Measurements from ENCODE around the gene ABLIM1.

Gene ABLIM1

DNA sequence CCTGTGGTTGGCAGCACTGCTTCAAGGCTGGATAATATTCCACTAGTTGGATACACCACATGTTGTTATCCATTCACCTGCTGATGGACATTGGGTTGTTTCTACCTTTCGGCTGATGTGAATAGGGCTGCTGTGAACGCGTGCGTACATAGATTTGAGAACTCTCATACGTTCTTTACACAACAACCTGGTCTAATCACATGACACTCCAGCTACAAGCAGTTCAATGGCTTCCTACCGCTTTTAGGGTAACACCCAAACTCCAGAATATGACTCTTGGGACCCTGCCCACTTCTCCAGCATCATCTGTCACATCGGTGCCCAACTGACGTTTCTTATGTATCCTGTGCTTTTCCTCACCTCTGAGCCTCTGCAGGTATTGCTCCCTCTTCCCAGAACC, 114.6 kb downstream of the ABLIM1 start:
- no peak for DNase-seq (ENCODE audit: low read depth)

DNA sequence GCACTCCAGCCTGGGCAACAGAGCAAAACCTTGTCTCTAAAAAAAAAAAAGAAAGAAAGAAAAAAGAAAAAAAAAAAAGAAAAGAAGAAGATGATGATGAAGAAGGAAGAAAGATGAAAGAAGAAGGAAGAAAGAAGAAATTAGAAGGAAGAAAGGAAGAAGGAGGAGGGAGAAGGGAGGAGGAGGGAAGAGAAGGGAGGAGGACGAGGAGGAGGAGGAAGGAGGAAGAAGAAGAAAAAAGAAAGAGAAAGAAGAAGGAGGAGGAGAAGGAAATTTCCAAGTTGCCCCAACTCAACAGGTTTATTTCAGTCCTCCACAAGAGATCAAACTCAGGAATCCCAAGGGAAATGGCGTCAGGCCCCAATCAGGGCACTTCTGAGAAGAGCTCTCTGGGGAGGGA, 115.7 kb downstream of the ABLIM1 start:
- DNase-seq (ENCODE audit: low read depth), result no peak

DNA sequence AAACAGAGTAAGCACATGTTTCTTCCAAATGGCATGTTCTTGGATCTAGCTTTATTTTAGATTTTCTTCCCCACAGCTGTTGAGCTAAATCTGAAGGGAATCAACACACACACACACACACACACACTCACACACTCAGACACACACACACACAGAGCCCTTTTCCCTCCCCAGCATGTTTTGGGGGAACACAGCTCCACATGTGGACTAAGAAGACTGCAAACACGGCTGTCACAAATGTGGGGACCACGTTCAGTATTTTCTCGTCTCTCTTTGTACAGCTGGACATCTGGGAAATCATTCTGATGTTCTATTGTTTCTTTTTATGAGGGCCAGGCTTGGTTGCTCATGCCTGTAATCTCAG, 116.3 kb downstream of the ABLIM1 start:
- no peak for DNase-seq (ENCODE audit: low read depth)

DNA sequence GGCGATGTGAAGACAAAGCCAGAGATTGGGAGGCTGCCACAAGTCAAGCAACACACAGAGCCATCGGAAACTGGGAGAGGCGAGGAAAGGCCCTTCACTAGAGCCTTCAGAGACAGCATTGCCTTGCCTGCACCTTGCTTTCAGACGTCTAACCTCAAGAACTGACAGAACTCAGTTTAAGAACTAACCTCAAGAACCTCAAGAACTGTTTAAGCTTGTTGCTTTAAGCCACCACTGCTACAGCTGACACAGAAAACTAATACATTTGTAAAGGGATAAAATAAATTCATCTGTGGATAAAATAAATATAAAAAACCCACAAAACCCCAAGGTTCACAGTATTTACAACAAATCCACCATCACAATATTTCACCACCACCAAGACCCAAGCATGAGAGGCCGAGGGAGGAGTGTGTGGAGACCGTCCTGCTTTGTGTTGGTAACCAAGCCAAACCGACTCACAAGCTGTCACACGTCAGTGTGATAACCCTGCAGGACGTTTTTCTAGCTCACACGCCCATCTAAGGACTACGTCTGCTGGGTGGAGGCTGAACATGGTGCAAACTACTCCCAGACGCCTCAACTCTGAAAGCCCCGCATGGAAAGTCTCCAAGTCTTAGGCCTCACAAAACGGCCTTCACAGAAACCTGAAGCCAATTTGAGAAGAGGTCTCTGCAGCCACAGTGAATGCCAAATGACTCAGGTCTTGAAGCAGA, 116.8 kb downstream of the ABLIM1 start:
- DNase-seq (ENCODE audit: low read depth), result peak; percentile 33

DNA sequence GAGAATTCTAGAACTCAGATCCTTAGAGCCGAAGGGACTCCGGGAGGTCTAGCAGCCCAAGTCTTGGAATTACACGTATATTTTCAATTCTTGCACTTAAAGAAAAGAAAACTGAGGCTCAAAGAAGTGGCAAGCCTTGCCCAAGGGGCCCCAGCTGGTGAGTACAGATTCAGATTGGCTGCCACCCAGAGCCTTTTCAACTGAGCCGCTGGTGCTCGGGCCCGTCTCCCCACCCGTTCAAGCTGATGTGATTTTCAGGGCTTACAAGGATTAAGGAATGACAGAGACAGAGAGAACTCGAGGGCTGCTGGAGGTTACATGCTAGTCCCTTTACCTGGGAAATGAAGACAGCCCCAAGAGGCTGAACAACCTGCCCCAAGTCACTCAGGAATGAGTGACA, 117.8 kb downstream of the ABLIM1 start:
- DNase-seq (ENCODE audit: low read depth), result no peak

DNA sequence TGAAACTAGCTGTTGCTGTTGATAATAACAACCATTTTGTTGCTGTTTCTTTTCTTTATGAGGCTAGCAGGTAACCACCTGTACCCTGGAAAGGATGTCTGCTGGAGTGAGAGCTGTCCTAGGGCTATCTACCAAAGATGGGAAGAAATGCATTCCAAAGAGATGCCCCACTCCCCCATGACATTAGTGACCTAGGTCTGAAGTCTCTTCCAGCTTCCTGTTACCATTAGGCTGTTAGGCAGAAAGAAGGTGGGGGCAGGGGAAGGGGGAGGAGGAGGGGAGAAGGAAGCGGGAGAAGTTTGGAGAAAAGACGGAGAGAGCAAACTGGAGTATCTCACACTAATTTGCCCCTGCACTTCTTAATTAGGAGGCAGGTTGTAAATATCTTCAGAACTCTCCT, 118.5 kb downstream of the ABLIM1 start:
- no peak for DNase-seq (ENCODE audit: low read depth)

DNA sequence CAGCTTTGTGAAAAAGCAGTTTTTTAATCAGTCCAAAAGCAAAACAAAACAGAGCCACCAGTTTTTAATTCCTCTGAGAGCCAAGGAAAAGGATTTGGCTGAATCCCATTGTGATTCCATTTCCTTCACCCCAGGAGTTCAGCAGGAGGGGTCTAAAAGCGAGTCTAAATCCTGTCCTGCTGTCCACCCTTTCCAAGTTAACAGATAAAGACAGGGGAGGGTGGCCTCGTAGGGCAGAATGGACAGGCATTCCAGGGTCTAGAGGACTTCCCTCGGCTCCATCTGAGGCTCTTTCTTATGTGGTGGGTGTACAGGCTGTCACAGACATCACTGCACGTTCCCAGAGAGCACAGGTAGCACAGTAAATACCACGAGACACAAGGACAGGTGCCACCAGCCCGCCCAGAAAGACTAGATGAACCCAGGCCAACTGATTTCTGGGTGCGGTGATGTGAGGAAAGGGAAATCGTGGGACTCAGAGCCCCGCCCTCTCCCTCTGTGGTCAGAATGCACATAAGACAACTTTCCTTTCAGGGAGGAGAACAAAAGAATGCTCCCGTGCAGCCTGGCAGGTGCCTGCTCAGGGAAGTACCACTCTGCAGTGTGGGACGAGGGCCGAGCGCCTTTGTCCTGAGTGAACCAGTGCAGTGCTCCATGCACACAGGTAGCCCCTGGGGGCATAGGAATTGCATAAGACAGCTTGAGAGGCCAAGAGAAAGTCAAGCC, 119.7 kb downstream of the ABLIM1 start:
- no peak for DNase-seq (ENCODE audit: low read depth)

DNA sequence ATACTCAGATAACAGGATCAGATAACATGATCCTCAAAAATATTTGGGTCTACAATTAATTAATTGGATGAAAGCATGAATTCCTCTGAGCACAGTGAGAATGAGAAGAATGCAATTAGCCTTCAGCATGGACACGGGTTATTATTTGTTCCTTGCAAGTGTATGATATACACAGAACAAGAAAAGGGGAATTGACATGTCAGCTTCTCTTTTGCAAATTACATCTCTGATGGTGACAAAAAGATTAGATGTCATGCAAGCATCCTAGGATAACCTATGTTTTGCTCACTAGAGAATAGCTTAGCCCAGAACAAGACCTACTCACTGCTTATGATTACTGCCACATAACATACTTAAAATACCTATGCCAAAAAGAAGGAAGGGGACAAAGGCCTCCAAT, 120.3 kb downstream of the ABLIM1 start:
- no peak for DNase-seq (ENCODE audit: low read depth)

DNA sequence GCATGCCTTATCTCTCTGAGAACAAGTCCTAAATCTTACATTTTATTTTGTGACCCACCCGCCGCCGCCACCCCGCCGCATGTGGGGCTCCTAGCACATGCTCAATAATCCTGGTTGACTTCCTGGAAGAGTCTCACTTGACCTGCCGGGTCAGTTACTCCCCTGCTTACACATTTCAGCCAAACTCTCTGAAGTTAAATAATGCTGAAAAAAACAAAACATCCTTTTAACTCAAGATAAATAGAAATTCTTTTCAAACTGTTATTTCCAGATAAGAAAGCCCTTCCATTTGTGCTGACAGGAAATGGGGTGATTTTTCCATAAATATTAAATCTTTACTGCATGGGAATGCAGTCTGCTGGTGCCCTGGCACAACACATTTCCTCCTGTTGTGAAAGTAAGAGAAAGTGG, 123.5 kb downstream of the ABLIM1 start:
- DNase-seq (ENCODE audit: low read depth), result no peak

DNA sequence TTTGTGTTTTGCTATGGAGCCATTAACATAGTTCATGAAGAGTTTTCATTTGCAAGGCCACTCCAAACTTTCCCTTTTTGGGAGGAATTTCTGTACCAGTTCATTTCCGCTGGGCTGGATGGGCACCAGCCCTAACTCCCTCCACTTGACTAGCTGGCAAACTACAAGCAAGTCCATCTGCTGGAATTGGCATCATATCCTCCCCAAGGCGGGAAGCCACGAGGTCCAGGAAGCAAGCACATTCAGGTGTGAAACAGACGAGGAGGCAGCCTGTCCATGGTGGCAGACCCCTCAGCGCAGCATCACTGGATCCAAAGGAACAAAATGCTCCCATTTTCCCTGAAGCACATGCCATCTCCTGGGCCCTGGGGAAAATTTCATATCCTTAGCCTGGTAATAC, 125.8 kb downstream of the ABLIM1 start:
- no peak for DNase-seq (ENCODE audit: low read depth)

DNA sequence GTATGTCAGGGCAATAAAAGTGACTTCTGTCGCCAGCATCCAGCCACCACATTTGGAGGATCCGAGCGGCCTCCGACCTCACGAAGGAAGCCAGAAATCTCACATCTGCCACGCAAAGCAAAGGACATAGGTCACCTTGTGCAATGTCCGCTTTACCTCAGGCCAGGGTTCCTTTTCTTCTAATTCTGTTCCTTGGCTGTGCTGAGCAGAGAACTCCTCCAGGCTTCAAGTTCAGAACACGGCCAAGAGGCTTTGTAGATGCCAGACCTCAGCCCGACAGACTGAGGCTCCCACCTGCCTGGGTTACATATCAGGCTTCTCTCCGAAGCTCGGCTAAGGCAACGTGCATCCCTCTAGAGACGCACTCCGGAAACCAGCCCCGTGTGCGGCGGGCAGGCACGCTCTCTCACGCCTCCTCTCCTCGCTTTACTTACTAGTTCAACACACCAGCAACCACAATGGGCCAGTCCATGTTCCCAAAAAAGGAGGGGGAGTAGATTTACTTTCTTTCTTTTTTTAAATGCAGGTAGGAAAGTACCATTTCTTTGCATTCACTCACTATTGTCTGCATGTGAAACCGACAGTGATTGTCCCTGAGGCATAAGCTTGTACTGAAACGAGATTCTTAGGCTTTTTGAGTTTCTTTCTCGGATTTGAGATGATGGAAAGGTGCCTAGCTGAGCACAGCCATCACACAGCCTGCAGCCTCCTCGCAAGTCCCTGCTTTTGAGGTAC, 131.4 kb downstream of the ABLIM1 start:
- peak; percentile 63 for DNase-seq (ENCODE audit: low read depth)

DNA sequence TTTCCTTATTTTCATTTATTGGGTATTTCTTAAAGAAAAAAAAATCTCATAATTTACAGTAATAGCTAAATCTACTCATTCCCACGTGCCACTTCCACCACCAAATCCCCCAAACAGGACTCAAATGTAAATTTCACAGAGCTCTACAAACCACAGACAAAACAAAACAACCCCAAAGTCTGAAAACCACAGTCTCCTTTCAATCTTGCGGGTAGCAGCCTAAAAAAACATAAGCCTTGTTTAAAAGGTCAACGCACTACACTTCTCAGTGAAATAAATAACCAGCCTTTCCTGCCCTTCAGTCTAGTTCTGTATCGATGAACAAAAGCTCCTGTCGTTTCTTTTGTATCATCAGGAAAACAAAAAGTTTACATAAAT, 132.0 kb downstream of the ABLIM1 start:
- no peak for DNase-seq (ENCODE audit: low read depth)

DNA sequence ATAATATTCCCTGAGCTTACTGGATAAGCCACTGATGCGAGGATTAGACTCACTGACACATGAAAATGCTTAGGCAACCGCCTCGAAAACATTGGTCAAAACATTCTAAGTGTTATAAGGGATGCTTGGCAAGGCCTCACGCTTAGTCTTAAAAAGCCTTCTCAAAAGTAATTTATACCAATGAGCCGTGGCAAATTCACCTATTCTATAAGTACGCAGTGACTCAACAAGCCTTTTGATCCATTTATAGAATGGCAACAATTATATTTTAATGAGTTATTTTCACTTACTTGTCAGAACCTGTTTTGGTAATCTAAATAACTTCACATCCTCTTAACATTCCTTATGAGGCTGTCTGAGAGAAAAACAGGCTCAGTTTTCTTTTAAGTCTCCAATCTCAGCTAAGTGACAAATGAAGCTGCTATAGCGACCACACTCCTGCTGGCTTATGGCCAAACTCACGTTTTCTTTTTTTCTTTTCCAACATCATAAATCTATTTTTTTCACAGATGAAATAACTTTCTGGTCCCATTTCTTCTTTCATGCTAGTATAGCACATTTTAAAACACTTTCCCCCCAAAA, 132.6 kb downstream of the ABLIM1 start:
- no peak for DNase-seq (ENCODE audit: low read depth)

DNA sequence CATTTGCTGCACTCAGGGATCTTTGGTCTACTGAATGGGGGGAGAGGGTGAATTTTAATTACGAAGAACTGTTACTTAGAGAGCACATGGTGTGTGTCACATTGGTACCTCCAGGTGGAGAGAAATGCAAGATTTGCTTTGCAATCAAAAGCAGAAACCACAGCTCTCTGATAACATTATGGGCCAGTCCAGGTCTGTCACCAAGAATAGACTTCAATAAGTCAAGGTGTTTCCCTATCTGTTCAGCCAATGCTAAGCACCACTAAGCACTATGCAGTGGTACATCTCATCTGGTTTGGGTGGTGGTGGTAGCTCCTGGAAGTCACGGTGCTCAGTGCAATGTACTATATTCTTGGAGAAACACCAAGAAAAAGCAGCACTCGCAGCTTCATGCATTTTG, 134.2 kb downstream of the ABLIM1 start:
- no peak for DNase-seq (ENCODE audit: low read depth)

DNA sequence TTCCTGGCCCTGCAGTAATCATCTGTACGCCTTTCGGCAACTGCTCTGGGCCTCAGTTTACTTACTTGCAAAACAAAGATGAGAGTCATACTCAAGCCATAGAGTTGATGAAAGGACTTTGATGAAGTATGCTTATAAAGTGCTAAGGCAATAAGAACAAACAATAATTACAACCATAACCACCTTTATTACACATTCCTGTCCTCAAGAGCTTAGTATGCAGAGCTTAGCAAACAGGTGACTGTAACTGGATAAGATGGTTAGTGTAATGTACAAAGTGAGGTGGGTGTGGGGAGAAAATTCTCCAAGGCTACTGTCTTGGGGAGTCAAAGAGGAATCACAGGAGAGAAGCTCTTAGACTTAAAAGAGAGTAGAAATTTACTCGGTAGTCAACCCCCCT, 136.8 kb downstream of the ABLIM1 start:
- no peak for DNase-seq (ENCODE audit: low read depth)

DNA sequence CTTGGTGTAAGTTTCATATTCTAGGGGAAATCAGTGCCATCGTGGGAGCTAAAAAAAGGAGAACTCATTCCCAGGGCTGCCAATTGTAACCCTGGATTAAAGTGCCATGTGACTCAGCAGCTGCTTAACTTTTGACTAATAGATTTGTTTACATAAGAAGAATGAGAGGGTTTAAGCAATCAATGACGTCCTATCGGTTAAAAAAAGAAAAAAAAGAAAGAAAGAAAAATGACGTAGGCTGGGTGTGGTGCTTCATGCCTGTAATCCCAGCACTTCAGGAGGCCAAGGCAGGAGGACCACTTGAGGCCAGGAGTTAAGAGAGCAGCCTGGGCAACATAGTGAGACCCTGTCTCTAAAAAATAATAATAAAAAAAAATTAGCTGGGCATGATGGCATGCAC, 137.6 kb downstream of the ABLIM1 start:
- DNase-seq (ENCODE audit: low read depth), result no peak

DNA sequence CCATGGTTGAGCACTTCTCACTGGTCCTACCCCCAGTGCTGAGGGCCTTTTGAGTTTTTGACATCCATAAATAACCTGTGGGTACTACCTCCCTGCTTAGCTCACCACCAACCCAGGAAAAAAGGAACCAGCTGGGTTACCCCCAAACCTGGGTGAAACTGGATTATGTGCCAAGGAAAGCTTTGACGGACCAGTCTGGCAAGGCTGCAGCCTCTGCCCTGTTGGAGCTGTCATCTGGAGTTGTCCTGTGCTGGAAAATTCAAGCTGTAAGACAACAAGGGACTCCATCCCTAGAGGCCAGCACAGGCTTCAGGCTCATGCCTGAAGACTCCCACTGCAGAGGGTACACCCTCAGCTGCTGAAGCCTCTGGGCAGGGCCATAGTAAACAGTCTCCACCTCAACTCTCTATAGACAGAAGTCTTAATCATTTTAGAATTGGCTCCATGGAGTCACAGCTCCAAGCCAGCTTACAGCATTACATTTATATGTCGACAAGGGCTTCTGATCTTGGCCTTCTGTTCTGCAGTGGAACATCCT, 138.2 kb downstream of the ABLIM1 start:
- DNase-seq (ENCODE audit: low read depth), result no peak

DNA sequence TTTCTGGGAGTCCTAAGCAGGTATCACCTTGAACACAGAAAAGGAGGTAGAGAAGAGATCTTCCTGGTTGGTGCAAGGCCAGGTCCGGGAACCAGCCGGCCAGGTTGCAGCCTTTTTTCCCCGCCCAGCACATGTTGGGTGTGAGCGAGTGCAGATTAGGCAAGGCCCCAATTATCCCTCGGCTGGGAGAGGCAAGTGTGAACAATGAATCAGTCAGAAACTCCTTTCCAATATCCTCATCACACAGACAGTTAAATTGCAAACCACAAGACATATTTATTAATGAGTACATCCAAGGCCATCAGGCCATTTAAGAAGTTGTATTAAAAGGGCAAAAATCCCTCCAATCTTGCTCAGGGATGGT, 138.8 kb downstream of the ABLIM1 start:
- DNase-seq (ENCODE audit: low read depth), result no peak

DNA sequence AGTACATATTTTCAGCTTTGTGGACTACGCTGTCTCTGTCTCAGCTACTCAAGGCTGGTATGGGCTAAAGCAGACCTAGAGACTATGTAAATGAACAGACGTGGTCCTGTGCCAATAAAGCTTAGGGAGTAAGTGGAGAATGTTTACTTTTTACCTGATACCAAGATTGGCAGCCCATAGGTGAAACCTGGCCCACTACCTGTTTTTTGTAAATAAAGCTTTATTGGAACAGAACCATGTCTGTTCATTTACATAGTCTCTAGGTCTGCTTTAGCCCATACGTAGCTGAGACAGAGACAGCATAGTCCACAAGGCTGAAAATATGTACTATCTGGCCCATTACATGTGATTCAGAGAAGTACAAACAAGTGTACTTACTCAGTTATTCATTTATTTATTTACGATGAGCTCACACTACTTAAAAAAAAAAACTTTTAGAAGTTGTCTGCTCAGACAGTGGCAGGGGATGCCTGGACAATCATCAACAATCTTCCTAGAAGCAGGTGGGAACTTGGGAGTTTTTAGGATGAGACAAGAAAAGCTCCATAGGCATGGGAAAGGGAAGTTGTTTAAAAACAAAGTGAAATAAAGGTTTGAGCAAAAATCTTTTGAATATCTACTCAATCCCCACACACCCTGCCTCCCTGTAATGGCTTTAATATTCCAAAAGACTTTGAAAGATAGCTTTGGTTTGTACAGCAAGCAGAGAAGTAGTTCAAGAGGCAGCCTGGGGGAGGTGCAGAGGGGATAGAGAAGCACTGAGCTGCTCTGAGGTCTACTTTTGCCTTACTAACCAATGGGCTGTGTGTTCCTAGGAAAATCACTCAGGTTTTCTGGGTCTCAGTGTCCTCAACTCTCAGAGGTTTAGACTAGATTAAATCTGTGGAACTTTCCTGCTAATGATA, 139.4 kb downstream of the ABLIM1 start:
- no peak for DNase-seq (ENCODE audit: low read depth)

DNA sequence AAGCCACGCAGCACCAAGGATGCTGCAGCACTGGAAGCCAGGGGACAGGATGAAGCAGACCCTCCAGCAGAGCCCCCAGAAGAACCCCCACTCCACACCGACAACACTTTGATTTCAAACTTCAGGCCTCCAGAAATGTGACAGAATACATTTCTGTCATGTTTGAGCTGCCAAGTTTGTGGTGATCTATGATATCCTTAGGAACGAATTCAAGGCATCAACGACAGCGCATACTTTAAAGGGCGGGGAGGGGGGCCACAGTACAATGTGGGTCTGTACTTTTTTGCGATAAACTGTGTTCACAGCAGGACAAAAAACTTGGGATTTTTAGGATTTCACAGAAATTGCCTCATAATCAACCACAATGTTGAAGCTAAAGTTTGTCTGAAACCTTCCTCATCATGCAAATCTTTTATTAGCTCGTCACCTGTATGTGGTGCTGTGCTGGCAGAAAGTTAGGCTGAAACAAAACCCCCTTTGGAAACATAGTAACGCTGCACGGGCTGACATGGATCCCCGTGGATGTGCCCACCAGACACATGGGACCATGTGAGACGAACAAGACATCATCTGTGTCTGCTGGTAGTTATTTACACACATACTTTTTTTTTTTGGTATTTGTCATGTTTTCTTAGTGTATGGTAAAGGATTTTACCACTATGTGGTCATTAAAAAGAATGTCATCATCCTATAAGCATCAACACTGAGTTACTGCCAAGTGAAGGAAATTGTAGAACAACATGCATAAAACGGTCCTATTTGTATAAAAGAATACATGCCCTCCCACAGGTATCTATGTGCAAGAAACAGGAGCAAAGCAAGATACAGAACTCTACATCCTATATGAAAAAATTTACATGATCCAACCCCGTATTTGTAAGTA, 140.5 kb downstream of the ABLIM1 start:
- no peak for DNase-seq (ENCODE audit: low read depth)

DNA sequence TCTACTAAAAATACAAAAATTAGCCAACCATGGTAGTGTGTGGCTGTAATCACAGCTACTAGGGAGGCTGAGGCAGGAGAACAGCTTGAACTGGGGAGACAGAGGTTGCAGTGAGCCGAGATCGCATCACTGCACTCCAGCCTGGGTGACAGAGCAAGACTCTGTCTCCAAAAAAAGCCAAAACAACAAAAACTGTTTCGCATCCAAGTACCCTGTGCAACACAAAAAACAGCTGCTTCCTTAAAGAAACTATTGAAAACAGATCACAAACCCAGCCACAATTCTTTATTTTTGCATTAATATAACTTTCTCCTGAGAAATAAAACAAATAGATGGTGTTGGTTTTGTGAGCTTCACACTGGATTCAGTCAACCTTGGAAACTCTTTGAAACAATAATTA, 141.7 kb downstream of the ABLIM1 start:
- DNase-seq (ENCODE audit: low read depth), result no peak

Data from stimulated activated CD8-positive, alpha-beta memory T cell treated with anti-CD3 and anti-CD28 coated beads, Interleukin-7, amount 100 ng/mL, for 24 hours (primary cell).